OCI-LY3 (cell line): ENCODE results near the gene NPTX1.

Source experiments
- EZH2phosphoT487 ChIP-seq: fragments of 200-600 bp; shearing (Covaris generic); IDR thresholded peaks from 2 replicates; pipeline ENCODE4 v1.6.1; 2018; ENCODE audit warnings: antibody characterized with exemption, mixed run types, low read depth
- TF ChIP-seq, protein P1 (sequence below): fragments of 200-600, 300-600 bp; sonication (generic); IDR thresholded peaks from 2 replicates; pipeline ENCODE4 v1.5.1; 2014; ENCODE audit warnings: antibody characterized with exemption, low read length, low read depth

DNA sequence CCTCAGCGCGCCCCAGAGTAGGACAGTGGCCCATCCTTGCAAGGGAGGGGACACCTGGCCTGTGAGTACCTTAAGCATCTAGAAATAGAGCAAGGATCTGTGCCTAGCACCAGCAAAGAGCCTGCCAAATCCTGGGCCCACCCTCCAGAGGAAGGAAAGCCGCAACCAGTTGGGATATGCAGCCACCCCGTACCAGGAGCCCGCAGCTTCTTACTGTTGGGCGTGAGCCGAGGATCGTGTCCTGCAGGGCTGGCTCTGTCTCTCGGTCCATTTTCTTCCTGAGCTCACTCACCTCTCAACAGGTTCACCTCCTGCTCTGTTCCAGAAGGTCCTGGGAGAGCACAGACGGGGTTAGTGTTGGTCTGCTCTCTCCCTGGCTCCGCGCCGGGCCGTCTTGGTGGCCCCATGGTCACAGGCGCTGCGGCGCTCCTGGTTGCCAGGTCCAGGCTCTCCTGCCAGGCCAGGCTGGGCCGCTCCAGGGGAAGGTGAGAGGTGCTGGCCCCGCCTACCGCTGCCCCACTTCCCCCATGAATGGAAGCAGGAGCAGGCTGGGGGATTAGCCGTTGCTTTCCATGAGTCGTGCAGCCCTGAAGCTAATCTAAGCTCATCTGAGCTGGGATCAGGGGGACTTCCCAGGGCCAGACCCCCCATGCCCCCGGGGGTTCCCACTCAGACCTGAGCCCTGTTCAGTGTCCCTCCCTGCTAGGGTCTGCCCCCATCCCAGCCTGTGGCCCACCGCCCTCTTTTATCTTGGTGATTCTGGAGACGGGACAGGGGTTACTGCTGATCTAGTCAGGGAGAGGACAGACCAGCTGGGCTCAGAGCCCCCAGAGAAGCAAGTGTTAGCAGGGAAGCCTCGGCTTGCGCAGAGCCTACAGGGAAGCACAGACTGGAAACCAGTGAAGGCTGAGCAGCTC is 48.8 kb downstream of the NPTX1 start:
- TF ChIP-seq, protein P1, sequence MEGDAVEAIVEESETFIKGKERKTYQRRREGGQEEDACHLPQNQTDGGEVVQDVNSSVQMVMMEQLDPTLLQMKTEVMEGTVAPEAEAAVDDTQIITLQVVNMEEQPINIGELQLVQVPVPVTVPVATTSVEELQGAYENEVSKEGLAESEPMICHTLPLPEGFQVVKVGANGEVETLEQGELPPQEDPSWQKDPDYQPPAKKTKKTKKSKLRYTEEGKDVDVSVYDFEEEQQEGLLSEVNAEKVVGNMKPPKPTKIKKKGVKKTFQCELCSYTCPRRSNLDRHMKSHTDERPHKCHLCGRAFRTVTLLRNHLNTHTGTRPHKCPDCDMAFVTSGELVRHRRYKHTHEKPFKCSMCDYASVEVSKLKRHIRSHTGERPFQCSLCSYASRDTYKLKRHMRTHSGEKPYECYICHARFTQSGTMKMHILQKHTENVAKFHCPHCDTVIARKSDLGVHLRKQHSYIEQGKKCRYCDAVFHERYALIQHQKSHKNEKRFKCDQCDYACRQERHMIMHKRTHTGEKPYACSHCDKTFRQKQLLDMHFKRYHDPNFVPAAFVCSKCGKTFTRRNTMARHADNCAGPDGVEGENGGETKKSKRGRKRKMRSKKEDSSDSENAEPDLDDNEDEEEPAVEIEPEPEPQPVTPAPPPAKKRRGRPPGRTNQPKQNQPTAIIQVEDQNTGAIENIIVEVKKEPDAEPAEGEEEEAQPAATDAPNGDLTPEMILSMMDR = no peak
- TF ChIP-seq EZH2phosphoT487 = no peak
